SK-N-SH treated with all-trans-retinoic acid at 6 μM for 48 hours (cell line): ENCODE data around the gene SLC8A2.

Experiments used
- ESRRG ChIP-seq: fragments of 250-450 bp; sonication (Bioruptor Pico); IDR thresholded peaks from 2 replicates; pipeline ENCODE4 v1.6.1; 2021; ENCODE audit warnings: mild to moderate bottlenecking
- GLIS3 ChIP-seq: fragments of 250-450 bp; sonication (Bioruptor Pico); IDR thresholded peaks from 2 replicates; pipeline ENCODE4 v1.5.0; 2020; ENCODE audit warnings: mild to moderate bottlenecking, moderate library complexity
- OSR1 ChIP-seq: fragments of 250-450 bp; sonication (Bioruptor Pico); IDR thresholded peaks from 2 replicates; pipeline ENCODE4 v1.8.0; 2022; ENCODE audit warnings: moderate library complexity, mild to moderate bottlenecking, inconsistent platforms
- TOX ChIP-seq: fragments of 250-450 bp; sonication (Bioruptor Pico); IDR thresholded peaks from 2 replicates; pipeline ENCODE4 v1.8.0; 2021; ENCODE audit warnings: mild to moderate bottlenecking, moderate library complexity, borderline replicate concordance
- TF ChIP-seq, protein P1 (sequence below): fragments of 250-450 bp; sonication (Bioruptor Pico); IDR thresholded peaks from 2 replicates; pipeline ENCODE4 v1.5.0; 2020; ENCODE audit warnings: mild to moderate bottlenecking, moderate library complexity
- TF ChIP-seq, protein P2 (sequence below): fragments of 250-450 bp; sonication (Bioruptor Pico); IDR thresholded peaks from 2 replicates; pipeline ENCODE4 v1.5.1; 2020; ENCODE audit warnings: low read depth, mild to moderate bottlenecking, moderate library complexity

DNA sequence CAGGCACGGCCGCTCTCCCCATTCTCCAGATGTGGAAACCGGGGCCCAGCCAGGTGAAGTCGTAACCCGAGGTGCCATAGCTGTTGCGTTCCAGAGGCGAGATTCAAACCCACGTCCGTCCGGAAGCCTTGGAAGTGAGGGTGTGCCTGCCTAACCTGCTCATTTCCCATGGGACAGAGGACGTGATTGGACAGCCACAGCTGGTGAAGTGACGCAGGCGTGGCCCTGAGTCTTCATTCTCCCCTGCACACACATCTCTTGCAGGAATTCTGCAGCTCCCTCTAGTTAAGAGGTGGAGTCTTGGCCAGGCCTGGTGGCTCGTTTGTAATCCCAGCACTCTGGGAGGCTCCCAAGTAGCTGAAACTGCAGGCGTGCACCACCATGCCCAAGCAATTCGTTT is 69.2 kb downstream of the SLC8A2 start:
- TF ChIP-seq, protein P1, sequence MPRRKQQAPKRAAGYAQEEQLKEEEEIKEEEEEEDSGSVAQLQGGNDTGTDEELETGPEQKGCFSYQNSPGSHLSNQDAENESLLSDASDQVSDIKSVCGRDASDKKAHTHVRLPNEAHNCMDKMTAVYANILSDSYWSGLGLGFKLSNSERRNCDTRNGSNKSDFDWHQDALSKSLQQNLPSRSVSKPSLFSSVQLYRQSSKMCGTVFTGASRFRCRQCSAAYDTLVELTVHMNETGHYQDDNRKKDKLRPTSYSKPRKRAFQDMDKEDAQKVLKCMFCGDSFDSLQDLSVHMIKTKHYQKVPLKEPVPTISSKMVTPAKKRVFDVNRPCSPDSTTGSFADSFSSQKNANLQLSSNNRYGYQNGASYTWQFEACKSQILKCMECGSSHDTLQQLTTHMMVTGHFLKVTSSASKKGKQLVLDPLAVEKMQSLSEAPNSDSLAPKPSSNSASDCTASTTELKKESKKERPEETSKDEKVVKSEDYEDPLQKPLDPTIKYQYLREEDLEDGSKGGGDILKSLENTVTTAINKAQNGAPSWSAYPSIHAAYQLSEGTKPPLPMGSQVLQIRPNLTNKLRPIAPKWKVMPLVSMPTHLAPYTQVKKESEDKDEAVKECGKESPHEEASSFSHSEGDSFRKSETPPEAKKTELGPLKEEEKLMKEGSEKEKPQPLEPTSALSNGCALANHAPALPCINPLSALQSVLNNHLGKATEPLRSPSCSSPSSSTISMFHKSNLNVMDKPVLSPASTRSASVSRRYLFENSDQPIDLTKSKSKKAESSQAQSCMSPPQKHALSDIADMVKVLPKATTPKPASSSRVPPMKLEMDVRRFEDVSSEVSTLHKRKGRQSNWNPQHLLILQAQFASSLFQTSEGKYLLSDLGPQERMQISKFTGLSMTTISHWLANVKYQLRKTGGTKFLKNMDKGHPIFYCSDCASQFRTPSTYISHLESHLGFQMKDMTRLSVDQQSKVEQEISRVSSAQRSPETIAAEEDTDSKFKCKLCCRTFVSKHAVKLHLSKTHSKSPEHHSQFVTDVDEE (CRISPR knock-in tag), result no peak
- TF ChIP-seq, protein P2, sequence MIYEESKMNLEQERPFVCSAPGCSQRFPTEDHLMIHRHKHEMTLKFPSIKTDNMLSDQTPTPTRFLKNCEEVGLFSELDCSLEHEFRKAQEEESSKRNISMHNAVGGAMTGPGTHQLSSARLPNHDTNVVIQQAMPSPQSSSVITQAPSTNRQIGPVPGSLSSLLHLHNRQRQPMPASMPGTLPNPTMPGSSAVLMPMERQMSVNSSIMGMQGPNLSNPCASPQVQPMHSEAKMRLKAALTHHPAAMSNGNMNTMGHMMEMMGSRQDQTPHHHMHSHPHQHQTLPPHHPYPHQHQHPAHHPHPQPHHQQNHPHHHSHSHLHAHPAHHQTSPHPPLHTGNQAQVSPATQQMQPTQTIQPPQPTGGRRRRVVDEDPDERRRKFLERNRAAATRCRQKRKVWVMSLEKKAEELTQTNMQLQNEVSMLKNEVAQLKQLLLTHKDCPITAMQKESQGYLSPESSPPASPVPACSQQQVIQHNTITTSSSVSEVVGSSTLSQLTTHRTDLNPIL (CRISPR knock-in tag), result no peak
- TF ChIP-seq OSR1 (CRISPR knock-in tag) (no peak), ESRRG (no peak), TOX (CRISPR knock-in tag) (no peak), GLIS3 (CRISPR knock-in tag) (no peak)
